ENCODE results near the gene PCSK6.
"Not testable (repeated sequence)": the region's sequence is repeated elsewhere in the genome, so short reads cannot be mapped to it uniquely, and the experiment has no call there.

Gene PCSK6

DNA sequence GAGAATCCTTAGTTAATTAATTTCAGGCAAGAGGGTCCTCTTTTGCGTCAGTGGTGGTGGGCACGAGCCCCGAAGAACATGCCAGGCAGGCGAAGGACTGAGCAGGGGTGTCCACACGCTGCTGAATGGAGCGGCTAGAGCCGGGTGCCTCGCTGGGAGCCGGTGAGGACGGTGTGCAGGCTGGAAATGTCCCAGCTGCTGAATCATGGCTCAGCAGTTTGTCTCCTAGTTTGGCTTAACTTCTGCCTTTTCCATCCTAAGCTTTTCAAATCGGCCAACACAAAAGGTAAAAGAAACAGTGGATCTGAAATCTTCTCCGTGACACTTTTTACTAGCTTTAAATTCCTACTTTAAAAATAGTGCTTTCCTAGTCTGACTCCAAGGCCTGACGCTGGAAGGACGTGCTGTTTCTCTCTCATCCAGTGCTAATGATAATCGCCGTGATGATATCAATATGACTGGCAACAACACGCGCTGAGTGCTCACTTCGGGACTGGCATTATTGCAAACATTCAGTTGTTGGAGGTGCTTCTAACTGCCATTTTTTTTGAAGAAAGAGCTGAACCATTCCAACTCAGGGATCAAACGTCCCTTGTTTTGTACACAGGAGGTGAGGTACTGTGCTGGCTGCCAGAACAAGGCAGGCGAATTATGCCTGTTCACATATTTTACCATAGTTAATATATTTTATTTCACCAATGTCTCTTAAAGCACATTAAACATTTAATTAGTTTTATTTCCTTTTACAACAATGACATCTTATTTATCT lies 19.8 kb downstream of the PCSK6 start:
- Mint-ChIP-seq H3K27ac (no peak overlapping the region), H3K36me3 (ENCODE audit: low read depth) (no peaks in the 10 kb centered on the region), H3K27me3 (ENCODE audit: low read depth) (peaks cover 52% of the 10 kb centered on the region), H3K4me3 (no peak overlapping the region), H3K9me3 (peaks cover 4% of the 10 kb centered on the region), H3K4me1 (peaks cover 7% of the 10 kb centered on the region)
- TF ChIP-seq, protein P1, sequence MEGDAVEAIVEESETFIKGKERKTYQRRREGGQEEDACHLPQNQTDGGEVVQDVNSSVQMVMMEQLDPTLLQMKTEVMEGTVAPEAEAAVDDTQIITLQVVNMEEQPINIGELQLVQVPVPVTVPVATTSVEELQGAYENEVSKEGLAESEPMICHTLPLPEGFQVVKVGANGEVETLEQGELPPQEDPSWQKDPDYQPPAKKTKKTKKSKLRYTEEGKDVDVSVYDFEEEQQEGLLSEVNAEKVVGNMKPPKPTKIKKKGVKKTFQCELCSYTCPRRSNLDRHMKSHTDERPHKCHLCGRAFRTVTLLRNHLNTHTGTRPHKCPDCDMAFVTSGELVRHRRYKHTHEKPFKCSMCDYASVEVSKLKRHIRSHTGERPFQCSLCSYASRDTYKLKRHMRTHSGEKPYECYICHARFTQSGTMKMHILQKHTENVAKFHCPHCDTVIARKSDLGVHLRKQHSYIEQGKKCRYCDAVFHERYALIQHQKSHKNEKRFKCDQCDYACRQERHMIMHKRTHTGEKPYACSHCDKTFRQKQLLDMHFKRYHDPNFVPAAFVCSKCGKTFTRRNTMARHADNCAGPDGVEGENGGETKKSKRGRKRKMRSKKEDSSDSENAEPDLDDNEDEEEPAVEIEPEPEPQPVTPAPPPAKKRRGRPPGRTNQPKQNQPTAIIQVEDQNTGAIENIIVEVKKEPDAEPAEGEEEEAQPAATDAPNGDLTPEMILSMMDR (IDR thresholded peaks at IDR 0.05; ENCODE audit: unreplicated experiment in 3 of 3), result no peak

DNA sequence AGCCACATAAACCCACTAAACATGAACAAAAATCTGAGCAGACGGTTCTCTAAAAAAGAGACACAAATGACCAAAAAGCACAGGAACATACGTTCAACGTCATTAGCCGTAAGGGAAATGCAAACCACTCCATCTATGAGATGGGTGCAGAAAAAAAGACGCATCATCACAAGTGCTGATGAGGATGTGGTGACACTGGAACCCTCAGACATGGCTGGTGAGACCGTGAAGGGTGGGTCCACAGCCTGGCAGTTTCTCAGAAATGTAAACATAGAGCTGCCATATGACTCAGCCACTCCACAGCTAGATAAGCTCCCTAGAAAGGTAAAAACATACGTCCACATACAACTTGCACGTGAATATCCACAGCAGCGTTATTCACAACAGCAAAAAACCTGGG lies 23.3 kb downstream of the PCSK6 start:
- Mint-ChIP-seq H3K4me1 (peaks cover 7% of the 10 kb centered on the region), H3K27ac (no peak overlapping the region), H3K36me3 (ENCODE audit: low read depth) (no peaks in the 10 kb centered on the region), H3K4me3 (no peak overlapping the region), H3K9me3 (peaks cover 4% of the 10 kb centered on the region), H3K27me3 (ENCODE audit: low read depth) (peaks cover 35% of the 10 kb centered on the region)
- TF ChIP-seq, protein P1 (IDR thresholded peaks at IDR 0.05; ENCODE audit: unreplicated experiment in 3 of 3), result no peak

DNA sequence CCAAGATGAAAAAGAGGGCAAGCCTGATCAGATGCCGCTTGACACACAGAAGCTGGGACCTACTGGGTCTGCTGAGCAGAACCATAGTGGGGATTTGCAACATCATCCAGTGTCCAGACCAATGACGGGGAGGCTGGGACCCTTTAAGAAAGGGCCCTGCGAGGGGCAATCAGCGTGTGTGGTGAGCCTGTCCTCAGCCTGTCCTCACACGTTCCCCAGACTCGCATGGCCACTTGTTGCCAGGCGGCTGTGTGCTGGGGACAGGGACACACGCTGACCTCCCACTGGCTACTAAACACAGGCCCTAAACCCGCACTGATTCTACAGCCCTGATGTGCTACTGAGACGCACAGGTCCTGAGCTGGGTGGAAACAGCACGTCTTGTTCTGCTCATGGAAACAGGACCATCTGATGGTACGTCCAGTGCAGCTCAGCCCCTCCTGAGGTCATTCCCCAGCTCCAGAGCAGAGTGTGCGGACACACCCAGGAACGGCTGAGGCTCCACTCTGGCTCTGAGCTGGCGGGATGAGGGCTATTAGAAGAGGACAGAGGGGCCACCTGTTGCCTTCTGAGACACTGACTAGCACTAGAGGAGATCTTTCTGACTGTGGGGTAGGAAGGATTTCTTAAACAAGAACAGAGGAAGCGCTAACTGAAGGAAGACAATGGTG lies 24.4 kb downstream of the PCSK6 start:
- H3K9me3 Mint-ChIP-seq, result peaks cover 4% of the 10 kb centered on the region
- no peak overlapping the region for H3K4me3 Mint-ChIP-seq
- TF ChIP-seq, protein P1 (IDR thresholded peaks at IDR 0.05; ENCODE audit: unreplicated experiment in 3 of 3), result no peak
- H3K27ac Mint-ChIP-seq, result no peak overlapping the region
- no peaks in the 10 kb centered on the region for H3K36me3 Mint-ChIP-seq (ENCODE audit: low read depth)
- H3K27me3 Mint-ChIP-seq (ENCODE audit: low read depth), result peaks cover 35% of the 10 kb centered on the region
- H3K4me1 Mint-ChIP-seq, result peaks cover under 1% of the 10 kb centered on the region

DNA sequence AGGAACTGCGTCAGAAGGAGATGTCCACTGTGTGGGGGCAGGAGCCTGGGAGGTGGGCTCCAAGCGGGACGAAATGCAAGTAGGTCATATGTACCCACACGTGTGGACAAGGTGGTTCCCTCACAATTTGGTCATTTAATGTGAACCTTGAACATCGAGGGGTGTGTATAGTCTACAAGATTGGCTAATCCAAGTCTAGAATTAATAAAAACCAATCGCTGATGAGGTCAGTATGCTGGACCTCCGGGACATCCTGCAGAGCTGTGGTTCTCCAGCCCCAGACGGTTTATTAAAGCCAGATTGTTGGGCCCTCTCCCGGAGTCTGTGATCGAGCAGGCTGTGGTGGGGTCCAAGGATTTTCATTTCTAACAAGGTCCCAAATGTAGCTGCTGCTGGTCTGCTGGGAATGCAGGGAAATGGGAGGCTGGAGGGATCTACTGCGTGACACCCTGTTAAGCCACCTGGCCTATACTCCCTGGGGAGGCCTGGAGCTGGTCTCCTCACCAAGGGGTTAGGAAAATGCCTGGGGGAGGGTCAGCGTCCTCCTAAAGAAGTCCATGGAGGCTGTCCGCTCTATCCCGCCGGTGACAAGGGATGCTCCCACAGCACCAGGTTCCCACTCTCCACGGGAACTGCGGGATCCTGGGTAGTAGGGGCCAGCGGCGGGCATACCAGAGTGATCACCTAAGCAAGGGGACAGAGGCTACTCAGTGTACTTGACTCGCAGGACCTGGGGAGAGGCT lies 25.1 kb downstream of the PCSK6 start:
- no peak overlapping the region for H3K4me3 Mint-ChIP-seq
- H3K36me3 Mint-ChIP-seq (ENCODE audit: low read depth), result no peaks in the 10 kb centered on the region
- H3K27ac Mint-ChIP-seq, result no peak overlapping the region
- TF ChIP-seq, protein P1 (IDR thresholded peaks at IDR 0.05; ENCODE audit: unreplicated experiment in 3 of 3), result no peak
- peaks cover 35% of the 10 kb centered on the region for H3K27me3 Mint-ChIP-seq (ENCODE audit: low read depth)
- H3K9me3 Mint-ChIP-seq, result peaks cover 4% of the 10 kb centered on the region
- no peaks in the 10 kb centered on the region for H3K4me1 Mint-ChIP-seq

- not testable (repeated sequence) for H3K4me3 Mint-ChIP-seq; H3K27ac Mint-ChIP-seq; H3K36me3 Mint-ChIP-seq (ENCODE audit: low read depth); H3K9me3 Mint-ChIP-seq; H3K4me1 Mint-ChIP-seq
- peaks cover 30% of the 10 kb centered on the region for H3K27me3 Mint-ChIP-seq (ENCODE audit: low read depth)
Observed at GRCh38 chr15:101463696-101464095, 25.8 kb downstream of the PCSK6 start.

- Mint-ChIP-seq H3K4me3 (no peak overlapping the region), H3K4me1 (peaks cover 6% of the 10 kb centered on the region), H3K27ac (no peak overlapping the region), H3K36me3 (ENCODE audit: low read depth) (no peaks in the 10 kb centered on the region), H3K9me3 (peaks cover 4% of the 10 kb centered on the region), H3K27me3 (ENCODE audit: low read depth) (peaks cover 29% of the 10 kb centered on the region)
- TF ChIP-seq, protein P1 (IDR thresholded peaks at IDR 0.05; ENCODE audit: unreplicated experiment in 3 of 3), result no peak
Observed at GRCh38 chr15:101463270-101463669, 26.2 kb downstream of the PCSK6 start.

Data from nephron (organoid).